ENCODE results near the gene SUV39H1. TPM values are rescaled to one million over a fixed set of nuclear protein-coding genes. Genes with fewer than 3 reads are reported as not detected.
"Not testable (repeated sequence)": the region's sequence is repeated elsewhere in the genome, so short reads cannot be mapped to it uniquely, and the experiment has no call there.

SUV39H1 gene, protein sequence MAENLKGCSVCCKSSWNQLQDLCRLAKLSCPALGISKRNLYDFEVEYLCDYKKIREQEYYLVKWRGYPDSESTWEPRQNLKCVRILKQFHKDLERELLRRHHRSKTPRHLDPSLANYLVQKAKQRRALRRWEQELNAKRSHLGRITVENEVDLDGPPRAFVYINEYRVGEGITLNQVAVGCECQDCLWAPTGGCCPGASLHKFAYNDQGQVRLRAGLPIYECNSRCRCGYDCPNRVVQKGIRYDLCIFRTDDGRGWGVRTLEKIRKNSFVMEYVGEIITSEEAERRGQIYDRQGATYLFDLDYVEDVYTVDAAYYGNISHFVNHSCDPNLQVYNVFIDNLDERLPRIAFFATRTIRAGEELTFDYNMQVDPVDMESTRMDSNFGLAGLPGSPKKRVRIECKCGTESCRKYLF
- total RNA-seq, result 0.21 TPM

DNA sequence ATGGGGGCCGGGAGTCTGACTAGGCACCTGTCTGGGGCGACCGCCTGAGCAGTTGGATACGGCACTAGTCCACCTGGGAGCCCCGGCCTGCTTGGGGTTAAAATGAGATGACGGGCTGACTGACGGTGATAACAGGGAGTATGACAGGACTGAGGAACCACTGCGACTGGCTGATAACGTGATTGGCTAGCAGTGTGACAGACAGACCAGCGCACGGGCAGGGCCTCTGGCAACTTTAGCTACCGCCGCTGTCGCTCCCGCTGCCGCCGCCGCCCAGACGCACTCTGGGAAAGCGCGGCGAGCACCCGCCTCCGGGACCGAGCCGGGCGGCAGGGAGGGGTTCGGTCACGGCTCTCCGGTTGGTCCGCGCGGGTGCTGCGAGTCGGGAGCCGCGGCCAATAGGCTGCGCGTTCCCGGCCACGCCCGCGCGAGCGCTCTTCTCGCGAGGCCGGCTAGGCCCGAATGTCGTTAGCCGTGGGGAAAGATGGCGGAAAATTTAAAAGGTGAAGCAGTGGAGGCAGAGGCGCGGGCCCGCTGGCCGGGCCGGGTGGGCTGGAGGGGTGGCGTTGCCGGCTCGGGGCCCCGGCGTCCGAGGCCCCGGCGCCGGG lies at the start of gene SUV39H1:
TSS of gene SUV39H1 (plus strand) at position 434 of the 608 bp plus-strand sequence. CDS start at position 485, 51 bp downstream.
- Histone ChIP-seq H3K27ac (peak within 1 kb of the TSS; percentile 87 to 92), H3K36me3 (peaks cover 3 to 8% of the 10 kb centered on the region in 2 donors)
- intact Hi-C loops (cut with DNase I), result loop anchor here (1.0 to 10.0 kb wide), 6 partner anchors 20 to 572 kb away; partner anchors contain the start of genes PPP1R3F and RBM3

DNA sequence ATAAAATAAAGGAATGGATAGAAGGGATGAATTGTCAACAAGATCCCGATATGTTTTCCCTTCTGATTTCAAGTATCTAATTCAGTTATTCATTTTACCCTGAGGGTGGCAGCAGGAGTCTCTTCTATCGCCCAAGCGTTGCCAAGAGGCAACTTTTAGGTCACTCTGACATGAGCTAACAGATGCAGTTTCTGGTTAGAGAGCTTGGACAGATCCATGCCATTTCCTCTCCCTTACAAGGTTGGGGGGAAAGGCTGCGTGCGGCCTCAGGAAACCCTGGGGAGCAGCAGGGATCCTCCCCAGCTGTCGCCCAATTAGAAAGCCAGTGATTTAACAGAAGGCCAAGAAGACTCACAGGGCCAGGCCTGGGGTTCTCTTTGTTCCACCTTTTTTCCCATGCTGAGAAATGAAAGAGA lies 48.2 kb upstream of the SUV39H1 start:
- Histone ChIP-seq H3K4me3 (no peak overlapping the region), H3K36me3 (no peaks in the 10 kb centered on the region), H3K27me3 (no peaks in the 10 kb centered on the region), H3K9me3 (no peaks in the 10 kb centered on the region), H3K27ac (no peak overlapping the region), H3K4me1 (no peaks in the 10 kb centered on the region)
- peak in 1 of 3 experiments; percentile 38 for TF ChIP-seq CTCF (IDR thresholded peaks at IDR 0.05)
- DNase-seq (ENCODE audit: low spot score in 2 of 2), result peak in 1 of 2 donors; percentile 63
- intact Hi-C loops (cut with DNase I), result no loop called here

More for the DNA sequence above, at the start of gene SUV39H1:
- TF ChIP-seq CTCF (IDR thresholded peaks at IDR 0.05), result no peak
- no peaks in the 10 kb centered on the region for H3K27me3 ChIP-seq
- no peaks in the 10 kb centered on the region for H3K4me1 ChIP-seq
- peak within 1 kb of the TSS; percentile 77 to 88 for H3K4me3 ChIP-seq
- DNase-seq (ENCODE audit: low spot score in 2 of 2), result peak; percentile 47 to 93
- no peaks in the 10 kb centered on the region for H3K9me3 ChIP-seq

DNA sequence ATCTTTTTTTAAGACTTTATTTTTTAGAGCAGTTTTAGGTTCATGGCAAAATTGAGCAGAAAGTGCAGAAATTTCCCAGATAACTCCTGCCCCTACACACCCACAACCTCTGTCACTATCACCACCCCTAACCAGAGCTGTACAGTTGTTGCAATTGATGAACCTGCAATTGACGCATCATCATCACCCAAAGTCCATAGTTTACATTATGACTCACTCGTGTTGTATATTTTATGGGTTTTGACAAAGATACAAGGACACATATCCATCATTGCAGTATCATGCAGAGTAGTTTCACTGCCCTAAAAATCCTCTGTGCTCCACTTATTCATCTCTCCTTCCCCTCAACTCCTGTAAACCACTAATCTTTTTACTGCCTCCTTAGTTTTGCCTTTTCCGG lies 47.4 kb upstream of the SUV39H1 start:
- no peak for DNase-seq (ENCODE audit: low spot score in 2 of 2)
- TF ChIP-seq CTCF (IDR thresholded peaks at IDR 0.05), result no peak
- no peaks in the 10 kb centered on the region for H3K27me3 ChIP-seq
- no peaks in the 10 kb centered on the region for H3K9me3 ChIP-seq
- intact Hi-C loops (cut with DNase I), result no loop called here
- no peaks in the 10 kb centered on the region for H3K36me3 ChIP-seq
- H3K4me3 ChIP-seq, result no peak overlapping the region
- H3K27ac ChIP-seq, result no peak overlapping the region
- H3K4me1 ChIP-seq, result no peaks in the 10 kb centered on the region

- not testable (repeated sequence) for H3K4me3 ChIP-seq
Observed at GRCh38 chrX:48652055-48652579, 44.4 kb upstream of the SUV39H1 start.

DNA sequence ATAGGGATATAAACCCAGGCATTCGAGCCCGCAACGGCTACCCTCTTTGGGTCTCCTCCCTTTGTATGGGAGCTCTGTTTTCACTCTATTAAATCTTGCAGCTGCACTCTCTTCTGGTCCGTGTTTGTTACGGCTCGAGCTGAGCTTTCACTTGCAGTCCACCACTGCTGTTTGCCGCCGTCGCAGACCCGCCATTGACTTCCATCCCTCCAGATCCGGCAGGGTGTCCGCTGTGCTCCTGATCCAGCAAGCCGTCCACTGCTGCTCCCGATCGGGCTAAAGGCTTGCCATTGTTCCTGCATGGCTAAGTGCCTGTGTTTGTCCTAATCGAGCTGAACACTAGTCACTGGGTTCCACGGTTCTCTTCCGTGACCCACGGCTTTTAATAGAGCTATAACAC lies 41.8 kb upstream of the SUV39H1 start:
- H3K4me3 ChIP-seq; H3K27me3 ChIP-seq; H3K36me3 ChIP-seq; H3K9me3 ChIP-seq; intact Hi-C loops (cut with DNase I); DNase-seq (ENCODE audit: low spot score in 2 of 2); H3K27ac ChIP-seq; H3K4me1 ChIP-seq: not testable (repeated sequence)

More at GRCh38 chrX:48652055-48652579, 44.4 kb upstream of the SUV39H1 start:
- H3K9me3 ChIP-seq; H3K4me1 ChIP-seq; H3K27me3 ChIP-seq; H3K27ac ChIP-seq; H3K36me3 ChIP-seq; DNase-seq (ENCODE audit: low spot score in 2 of 2); intact Hi-C loops (cut with DNase I): not testable (repeated sequence)

- H3K4me1 ChIP-seq; H3K9me3 ChIP-seq; intact Hi-C loops (cut with DNase I); H3K27ac ChIP-seq; DNase-seq (ENCODE audit: low spot score in 2 of 2); H3K4me3 ChIP-seq; H3K27me3 ChIP-seq; H3K36me3 ChIP-seq: not testable (repeated sequence)
Observed at GRCh38 chrX:48659686-48660085, 36.8 kb upstream of the SUV39H1 start.

GRCh38 chrX:48663241-48663640 lies 33.3 kb upstream of the SUV39H1 start:
- H3K9me3 ChIP-seq, result no peaks in the 10 kb centered on the region
- no peaks in the 10 kb centered on the region for H3K4me1 ChIP-seq
- no peaks in the 10 kb centered on the region for H3K36me3 ChIP-seq
- no peak overlapping the region for H3K4me3 ChIP-seq
- no peak for DNase-seq (ENCODE audit: low spot score in 2 of 2)
- H3K27ac ChIP-seq, result no peak overlapping the region
- intact Hi-C loops (cut with DNase I), result no loop called here
- H3K27me3 ChIP-seq, result no peaks in the 10 kb centered on the region
- no peak for TF ChIP-seq CTCF (IDR thresholded peaks at IDR 0.05)

Data from ascending aorta (tissue), 2 donors.